ENCODE measurements around the gene CDC42EP1.

The CDC42EP1 gene

DNA sequence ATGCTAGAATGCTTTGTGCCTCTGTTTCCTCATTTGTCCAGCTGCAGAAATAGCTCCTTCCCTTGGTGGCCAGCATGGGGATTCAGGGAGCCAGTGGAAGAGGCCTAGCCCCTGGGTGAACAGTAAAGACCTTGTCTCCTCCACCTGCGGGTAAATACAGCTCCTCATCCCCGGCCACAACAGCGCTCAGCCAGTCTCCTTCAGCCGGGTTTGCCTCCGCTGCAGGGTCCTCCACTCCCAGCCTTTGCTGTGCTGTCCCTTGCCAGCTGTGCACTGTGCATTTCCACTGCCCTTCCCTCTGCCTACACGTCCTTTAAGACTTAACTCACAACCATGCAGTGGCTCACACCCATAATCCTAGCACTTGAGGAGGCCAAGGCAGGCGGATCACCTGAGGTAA, 1.5 kb upstream of the CDC42EP1 start:
- Histone ChIP-seq H3K36me3 (ENCODE audit: insufficient read depth, low read length) (no peaks in the 10 kb centered on the region), H3K27me3 (ENCODE audit: insufficient read depth, low read length) (peaks cover 8% of the 10 kb centered on the region), H3K4me3 (ENCODE audit: low read length) (no peak overlapping the region), H3K9me3 (ENCODE audit: low read length) (no peaks in the 10 kb centered on the region), H2AFZ (ENCODE audit: low read depth, low read length) (no peak overlapping the region), H3K4me1 (ENCODE audit: insufficient read depth, low read length) (peaks cover 17% of the 10 kb centered on the region)

DNA sequence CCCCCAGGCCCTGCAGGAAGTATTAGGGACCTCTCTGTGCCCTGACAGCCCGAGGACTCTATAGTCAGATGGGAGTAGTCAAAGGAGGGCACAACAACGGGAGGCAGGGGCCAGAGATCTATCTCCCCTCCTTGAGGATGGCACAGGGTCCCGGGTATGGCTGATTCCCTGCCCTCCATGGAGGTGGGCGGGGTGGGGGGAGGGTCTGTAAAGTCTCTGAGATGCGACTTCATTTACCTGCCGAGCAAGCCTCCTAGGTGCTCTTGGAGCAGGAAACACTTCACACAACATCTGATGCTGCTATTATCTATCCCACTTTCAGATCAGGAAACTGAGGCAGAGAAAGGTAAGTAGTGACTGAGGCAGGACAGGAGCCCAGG, 769 bp upstream of the CDC42EP1 start:
- Histone ChIP-seq H3K4me1 (ENCODE audit: insufficient read depth, low read length) (peaks cover 17% of the 10 kb centered on the region), H3K36me3 (ENCODE audit: insufficient read depth, low read length) (no peaks in the 10 kb centered on the region), H3K9me3 (ENCODE audit: low read length) (no peaks in the 10 kb centered on the region), H3K27me3 (ENCODE audit: insufficient read depth, low read length) (peaks cover 8% of the 10 kb centered on the region), H3K4me3 (ENCODE audit: low read length) (peak overlapping the region; percentile 35), H2AFZ (ENCODE audit: low read depth, low read length) (peak overlapping the region; percentile 37)

DNA sequence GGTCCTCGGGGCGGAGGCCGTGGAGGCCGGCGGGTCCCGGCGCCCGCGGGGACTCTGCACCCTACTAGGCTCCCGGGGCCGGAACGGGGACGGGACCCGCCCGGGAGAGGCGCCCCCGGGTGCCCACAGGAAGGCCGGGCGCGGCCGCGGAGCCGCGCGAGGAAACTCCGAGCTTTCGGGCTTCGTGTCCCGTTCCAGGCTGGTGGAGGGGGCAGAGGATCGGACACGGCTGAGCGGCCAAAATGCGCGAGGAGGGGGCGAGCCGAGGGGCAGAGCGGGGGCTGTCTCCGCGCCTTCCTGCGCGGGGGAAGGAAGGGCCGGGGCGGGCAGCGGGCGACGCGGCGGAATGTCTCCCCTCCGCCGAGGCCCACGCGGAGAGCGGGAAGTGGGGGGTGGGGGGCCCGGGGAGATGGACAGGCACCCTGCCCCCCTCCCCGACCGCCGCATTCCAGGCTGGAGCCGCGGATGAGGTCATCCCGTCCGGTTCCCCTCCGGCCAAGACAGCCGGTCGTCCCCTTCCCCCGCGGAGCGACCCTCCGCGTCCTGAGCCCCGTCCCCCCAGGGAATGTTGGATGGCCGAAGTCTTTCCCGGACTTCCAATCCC, 430 bp downstream of the CDC42EP1 start:
- no peaks in the 10 kb centered on the region for H3K36me3 ChIP-seq (ENCODE audit: insufficient read depth, low read length)
- peak overlapping the region; percentile 43 for H2AFZ ChIP-seq (ENCODE audit: low read depth, low read length)
- H3K4me1 ChIP-seq (ENCODE audit: insufficient read depth, low read length), result peaks cover 17% of the 10 kb centered on the region
- H3K4me3 ChIP-seq (ENCODE audit: low read length), result peak overlapping the region; percentile 71
- H3K9me3 ChIP-seq (ENCODE audit: low read length), result no peaks in the 10 kb centered on the region
- peaks cover 8% of the 10 kb centered on the region for H3K27me3 ChIP-seq (ENCODE audit: insufficient read depth, low read length)

DNA sequence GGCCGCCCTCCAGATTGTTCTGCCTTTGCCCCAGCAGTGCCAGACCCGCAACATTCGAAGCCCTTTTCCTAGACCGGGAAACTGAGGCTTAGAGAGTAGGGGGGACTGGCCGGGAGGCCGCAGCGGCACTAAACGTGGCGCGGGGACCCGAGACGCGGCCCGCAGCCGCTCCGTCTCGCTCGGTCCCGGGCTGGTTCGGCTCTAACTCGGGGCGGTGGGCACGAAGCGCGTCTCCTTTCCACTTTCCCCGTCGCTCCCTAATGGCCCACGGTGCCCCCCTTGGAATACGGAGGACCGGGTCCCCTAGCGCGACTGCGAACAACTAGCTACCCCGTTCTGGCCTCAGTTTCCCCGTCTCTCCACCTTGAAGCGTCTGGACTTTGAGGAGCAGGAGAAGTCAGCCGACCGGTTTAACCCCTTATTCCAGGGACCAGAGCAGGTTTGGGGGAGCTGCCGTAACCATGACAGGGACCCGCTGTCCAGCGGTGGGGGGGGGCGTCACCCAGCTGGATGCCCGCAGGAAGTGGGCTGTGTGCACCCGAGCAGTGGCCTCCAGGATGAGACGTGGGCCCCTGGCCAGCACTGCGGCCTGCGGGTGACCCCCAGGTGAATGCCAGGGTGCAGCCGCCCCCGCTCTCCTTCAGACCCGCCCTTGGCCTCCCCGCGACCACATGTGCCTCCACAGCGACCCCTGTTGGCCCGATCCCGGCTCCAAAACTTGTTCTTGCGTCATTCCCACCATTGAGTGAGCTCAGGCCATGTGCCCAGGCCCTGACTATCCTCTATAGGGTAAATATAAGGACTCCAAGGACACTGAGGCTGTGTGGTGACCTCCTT, 1.1 kb downstream of the CDC42EP1 start:
- Histone ChIP-seq H2AFZ (ENCODE audit: low read depth, low read length) (peak overlapping the region; percentile 43), H3K4me3 (ENCODE audit: low read length) (peak overlapping the region; percentile 71), H3K9me3 (ENCODE audit: low read length) (no peaks in the 10 kb centered on the region), H3K27me3 (ENCODE audit: insufficient read depth, low read length) (peaks cover 8% of the 10 kb centered on the region), H3K36me3 (ENCODE audit: insufficient read depth, low read length) (peaks cover 3% of the 10 kb centered on the region), H3K4me1 (ENCODE audit: insufficient read depth, low read length) (peaks cover 17% of the 10 kb centered on the region)

DNA sequence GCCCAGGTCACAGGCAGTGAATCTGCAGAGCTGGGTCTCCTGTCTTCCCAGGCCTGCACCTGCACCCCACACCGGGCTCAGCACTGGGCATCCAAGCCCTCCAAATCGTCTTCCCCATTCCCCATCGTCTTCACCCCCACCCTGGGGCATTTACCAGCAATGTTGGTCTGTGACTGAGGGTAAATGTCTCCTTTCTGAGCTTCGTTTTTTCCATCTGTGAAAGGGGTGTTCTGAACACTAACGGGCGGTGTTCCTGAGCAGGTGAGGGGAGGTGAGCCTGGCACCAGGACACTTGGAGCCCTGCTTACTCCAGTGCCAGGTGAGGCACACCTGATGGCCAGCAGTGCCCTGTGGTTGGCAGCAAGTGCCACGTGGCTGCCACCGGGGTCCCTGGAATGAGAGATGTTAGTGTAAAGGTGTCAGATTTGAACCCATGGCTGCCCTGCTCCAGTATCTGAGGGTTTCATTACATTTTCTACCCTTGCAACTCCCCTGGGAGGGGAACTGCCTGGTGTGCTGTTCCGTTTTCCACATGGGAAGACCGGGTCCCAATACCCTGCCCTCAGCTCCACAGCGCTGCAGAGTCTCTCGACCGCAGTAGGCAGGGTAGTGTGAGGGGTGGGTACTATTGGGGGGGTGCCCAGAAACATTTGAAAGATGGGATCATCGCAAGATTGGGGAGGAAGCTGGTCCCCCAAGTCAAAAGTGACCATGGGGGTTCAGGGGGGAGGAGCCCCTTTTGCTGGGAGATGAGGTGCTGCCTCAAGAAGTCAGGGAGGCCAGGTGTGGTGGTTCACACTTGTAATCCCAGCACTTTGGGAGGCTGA, 2.0 kb downstream of the CDC42EP1 start:
- H3K4me3 ChIP-seq (ENCODE audit: low read length), result peak overlapping the region; percentile 71
- H2AFZ ChIP-seq (ENCODE audit: low read depth, low read length), result no peak overlapping the region

DNA sequence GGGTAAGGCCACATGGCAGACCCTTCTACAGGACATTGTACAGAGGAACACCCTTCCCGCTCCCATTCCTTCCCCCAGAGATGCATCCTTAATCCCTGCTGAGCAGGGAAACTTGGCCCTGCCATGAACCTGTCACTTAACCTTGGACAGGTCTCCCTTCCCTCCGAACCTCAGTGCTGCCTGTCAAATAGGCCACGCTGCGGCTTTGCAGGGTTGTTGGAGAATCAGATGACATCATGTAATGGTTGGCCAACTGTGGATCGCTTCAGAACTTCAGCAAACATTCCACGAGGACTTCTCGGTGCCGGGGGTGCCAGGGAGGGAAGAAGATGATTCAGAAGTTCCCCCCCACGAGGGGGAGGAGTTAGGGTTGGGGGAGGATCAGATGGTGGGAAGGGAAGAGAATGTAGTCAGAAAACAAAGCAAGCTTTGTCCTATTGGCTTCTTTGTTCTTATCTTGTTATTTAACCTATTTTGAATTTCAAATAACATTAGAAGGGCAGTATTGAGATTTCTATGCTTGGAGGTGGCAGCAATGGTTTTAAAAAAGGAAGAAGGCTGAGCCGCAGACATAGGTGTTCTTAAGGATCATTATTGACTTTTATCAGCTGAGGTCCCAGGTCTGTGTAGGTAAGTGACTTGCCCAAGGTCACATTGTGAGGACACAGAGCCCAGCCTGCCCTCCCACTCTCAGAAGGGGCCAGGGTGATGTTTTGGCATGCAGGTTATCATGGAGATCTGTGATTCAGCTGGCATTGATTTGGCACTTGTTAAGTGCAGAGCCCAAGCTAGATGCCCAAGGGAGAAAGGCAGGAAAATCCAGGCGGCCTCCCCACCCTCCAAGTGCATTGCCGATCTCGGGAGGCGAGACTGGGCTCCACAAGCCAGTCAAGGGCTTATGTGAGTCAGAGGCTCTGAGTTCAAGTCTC, 3.1 kb downstream of the CDC42EP1 start:
- Histone ChIP-seq H3K27me3 (ENCODE audit: insufficient read depth, low read length) (peaks cover 4% of the 10 kb centered on the region), H2AFZ (ENCODE audit: low read depth, low read length) (no peak overlapping the region), H3K36me3 (ENCODE audit: insufficient read depth, low read length) (peaks cover 8% of the 10 kb centered on the region), H3K9me3 (ENCODE audit: low read length) (no peaks in the 10 kb centered on the region), H3K4me3 (ENCODE audit: low read length) (no peak overlapping the region), H3K4me1 (ENCODE audit: insufficient read depth, low read length) (peaks cover 17% of the 10 kb centered on the region)

More for the DNA sequence above, 2.0 kb downstream of the CDC42EP1 start:
- H3K4me1 ChIP-seq (ENCODE audit: insufficient read depth, low read length), result peaks cover 17% of the 10 kb centered on the region
- peaks cover 8% of the 10 kb centered on the region for H3K36me3 ChIP-seq (ENCODE audit: insufficient read depth, low read length)
- peaks cover 4% of the 10 kb centered on the region for H3K27me3 ChIP-seq (ENCODE audit: insufficient read depth, low read length)
- H3K9me3 ChIP-seq (ENCODE audit: low read length), result no peaks in the 10 kb centered on the region

DNA sequence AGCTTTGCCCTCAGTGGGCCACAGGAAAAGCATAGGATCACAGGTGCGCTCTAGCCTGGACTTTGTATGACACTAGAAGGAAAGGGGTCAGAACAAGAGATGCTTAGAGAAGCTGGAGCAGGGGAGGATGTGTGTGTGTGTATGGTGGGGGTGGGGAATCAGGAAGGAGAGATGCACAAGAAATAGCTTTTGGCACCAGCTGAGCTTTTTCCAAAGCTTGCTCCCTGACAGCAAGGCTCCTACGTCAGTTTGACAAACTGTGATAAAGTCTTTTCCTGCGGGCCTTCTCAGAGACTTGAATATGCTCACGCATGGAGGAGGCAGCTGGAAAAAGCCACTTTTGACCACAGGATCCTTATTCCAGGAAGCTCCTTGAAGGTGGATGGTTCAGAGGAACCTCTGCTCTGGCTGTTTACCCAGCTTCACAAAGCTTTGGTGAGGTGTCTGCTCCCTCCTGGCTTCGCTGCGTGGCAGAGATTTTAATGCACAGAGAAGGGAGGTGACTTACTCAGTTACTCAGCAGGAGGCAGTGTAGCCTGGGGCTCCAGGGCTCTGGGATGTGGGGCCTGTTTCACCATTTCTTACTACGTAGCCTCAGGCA, 3.9 kb downstream of the CDC42EP1 start:
- H3K36me3 ChIP-seq (ENCODE audit: insufficient read depth, low read length), result peaks cover 8% of the 10 kb centered on the region
- H2AFZ ChIP-seq (ENCODE audit: low read depth, low read length), result no peak overlapping the region
- H3K4me1 ChIP-seq (ENCODE audit: insufficient read depth, low read length), result peaks cover 17% of the 10 kb centered on the region
- peaks cover 4% of the 10 kb centered on the region for H3K27me3 ChIP-seq (ENCODE audit: insufficient read depth, low read length)
- no peak overlapping the region for H3K4me3 ChIP-seq (ENCODE audit: low read length)
- no peaks in the 10 kb centered on the region for H3K9me3 ChIP-seq (ENCODE audit: low read length)

DNA sequence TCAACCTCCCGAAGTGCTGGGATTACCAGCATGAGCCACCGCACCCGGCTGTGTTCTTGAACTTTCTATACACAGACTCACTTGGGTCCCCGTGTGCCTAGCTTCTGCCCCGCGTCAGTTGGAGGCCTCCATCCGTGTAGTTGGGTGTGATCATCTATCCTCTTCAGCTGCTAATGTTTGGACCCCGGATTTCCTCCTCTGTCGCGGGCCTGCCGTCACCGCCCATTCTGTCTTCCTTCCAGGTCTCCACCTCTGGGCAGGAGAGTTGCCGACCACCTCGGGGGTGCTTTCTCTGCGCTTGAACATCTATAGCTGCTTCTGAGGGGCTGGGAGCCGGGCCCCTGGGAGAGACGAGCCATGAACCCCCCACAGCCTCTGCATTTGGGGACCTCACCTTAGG, 5.5 kb downstream of the CDC42EP1 start:
- Histone ChIP-seq H3K36me3 (ENCODE audit: insufficient read depth, low read length) (peaks cover 8% of the 10 kb centered on the region), H2AFZ (ENCODE audit: low read depth, low read length) (no peak overlapping the region), H3K9me3 (ENCODE audit: low read length) (no peaks in the 10 kb centered on the region), H3K4me1 (ENCODE audit: insufficient read depth, low read length) (peaks cover 16% of the 10 kb centered on the region), H3K4me3 (ENCODE audit: low read length) (no peak overlapping the region), H3K27me3 (ENCODE audit: insufficient read depth, low read length) (no peaks in the 10 kb centered on the region)

DNA sequence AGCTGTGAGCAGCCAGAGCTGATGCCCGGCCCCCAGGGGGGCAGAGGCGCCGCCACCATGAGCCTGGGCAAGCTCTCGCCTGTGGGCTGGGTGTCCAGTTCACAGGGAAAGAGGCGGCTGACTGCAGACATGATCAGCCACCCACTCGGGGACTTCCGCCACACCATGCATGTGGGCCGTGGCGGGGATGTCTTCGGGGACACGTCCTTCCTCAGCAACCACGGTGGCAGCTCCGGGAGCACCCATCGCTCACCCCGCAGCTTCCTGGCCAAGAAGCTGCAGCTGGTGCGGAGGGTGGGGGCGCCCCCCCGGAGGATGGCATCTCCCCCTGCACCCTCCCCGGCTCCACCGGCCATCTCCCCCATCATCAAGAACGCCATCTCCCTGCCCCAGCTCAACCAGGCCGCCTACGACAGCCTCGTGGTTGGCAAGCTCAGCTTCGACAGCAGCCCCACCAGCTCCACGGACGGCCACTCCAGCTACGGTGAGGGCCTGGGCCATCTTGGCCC, 6.1 kb downstream of the CDC42EP1 start:
- H3K36me3 ChIP-seq (ENCODE audit: insufficient read depth, low read length), result peaks cover 8% of the 10 kb centered on the region
- H3K4me3 ChIP-seq (ENCODE audit: low read length), result no peak overlapping the region
- H3K27me3 ChIP-seq (ENCODE audit: insufficient read depth, low read length), result no peaks in the 10 kb centered on the region
- no peaks in the 10 kb centered on the region for H3K9me3 ChIP-seq (ENCODE audit: low read length)
- no peak overlapping the region for H2AFZ ChIP-seq (ENCODE audit: low read depth, low read length)
- peaks cover 11% of the 10 kb centered on the region for H3K4me1 ChIP-seq (ENCODE audit: insufficient read depth, low read length)

DNA sequence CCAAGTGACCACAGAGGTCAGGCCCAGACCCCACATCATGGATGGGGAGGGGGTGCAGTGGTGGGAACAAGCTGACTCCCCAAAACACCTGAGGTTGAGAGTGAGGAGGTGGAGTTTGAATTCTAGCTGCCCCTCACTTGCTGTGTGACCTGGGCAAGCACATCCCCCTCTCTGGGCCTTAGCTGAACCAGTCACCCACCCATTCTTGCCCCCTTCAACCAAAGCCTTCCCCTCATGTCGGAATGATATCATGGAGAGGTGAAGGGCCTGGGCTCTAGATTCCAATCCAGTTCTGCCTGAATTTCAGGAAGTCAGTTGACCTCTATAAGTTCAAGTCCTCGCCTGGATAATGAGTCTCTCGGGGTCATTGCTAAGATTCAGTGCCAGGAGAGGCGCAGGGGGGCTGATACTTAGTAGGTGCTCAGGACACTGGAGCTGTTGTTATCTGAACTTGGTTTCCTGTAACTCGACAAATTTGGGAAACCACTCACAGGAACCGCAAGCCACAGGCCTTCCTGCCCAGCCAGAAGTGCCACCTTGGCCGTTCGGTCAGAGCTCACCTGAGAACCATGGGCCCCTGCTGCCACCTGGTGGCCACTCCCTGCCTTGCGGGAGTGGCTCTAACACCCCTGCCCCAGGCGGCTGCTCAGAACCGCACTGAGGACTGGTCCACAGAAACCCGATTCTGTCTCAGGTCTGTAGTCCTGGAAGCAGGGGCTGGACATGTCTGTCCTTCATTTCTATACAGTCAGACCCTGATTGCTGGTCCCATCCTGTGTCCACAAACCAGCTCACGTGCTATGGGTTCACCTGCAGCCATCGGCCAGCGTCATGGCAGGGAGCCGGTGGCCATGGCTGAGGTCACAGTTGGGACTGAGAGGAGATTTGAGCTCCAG, 6.9 kb downstream of the CDC42EP1 start:
- H3K27me3 ChIP-seq (ENCODE audit: insufficient read depth, low read length), result no peaks in the 10 kb centered on the region
- H3K9me3 ChIP-seq (ENCODE audit: low read length), result no peaks in the 10 kb centered on the region
- peaks cover 4% of the 10 kb centered on the region for H3K4me1 ChIP-seq (ENCODE audit: insufficient read depth, low read length)
- H2AFZ ChIP-seq (ENCODE audit: low read depth, low read length), result no peak overlapping the region
- peaks cover 8% of the 10 kb centered on the region for H3K36me3 ChIP-seq (ENCODE audit: insufficient read depth, low read length)
- H3K4me3 ChIP-seq (ENCODE audit: low read length), result no peak overlapping the region

DNA sequence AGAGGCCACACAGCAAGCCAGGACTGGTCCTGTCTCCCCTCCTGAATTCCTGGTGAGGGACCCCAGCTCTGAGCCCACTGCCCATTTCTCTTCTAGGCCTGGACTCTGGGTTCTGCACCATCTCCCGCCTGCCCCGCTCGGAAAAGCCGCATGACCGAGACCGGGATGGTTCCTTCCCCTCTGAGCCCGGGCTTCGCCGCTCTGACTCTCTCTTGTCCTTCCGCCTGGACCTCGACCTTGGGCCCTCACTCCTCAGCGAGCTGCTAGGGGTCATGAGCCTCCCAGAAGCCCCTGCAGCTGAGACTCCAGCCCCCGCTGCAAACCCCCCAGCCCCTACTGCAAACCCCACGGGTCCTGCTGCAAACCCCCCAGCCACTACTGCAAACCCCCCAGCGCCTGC, 7.7 kb downstream of the CDC42EP1 start:
- H3K36me3 ChIP-seq (ENCODE audit: insufficient read depth, low read length), result peaks cover 8% of the 10 kb centered on the region

More for the DNA sequence above, 7.7 kb downstream of the CDC42EP1 start:
- H3K9me3 ChIP-seq (ENCODE audit: low read length), result no peaks in the 10 kb centered on the region
- no peak overlapping the region for H2AFZ ChIP-seq (ENCODE audit: low read depth, low read length)
- H3K4me3 ChIP-seq (ENCODE audit: low read length), result no peak overlapping the region
- no peaks in the 10 kb centered on the region for H3K27me3 ChIP-seq (ENCODE audit: insufficient read depth, low read length)
- H3K4me1 ChIP-seq (ENCODE audit: insufficient read depth, low read length), result peaks cover 4% of the 10 kb centered on the region

Measured in neuron (in vitro differentiated cells).